NCI-H2081 (cell line): Measurements from ENCODE around the gene MYO1E.
A peak's percentile ranks its signal among the peaks of the same experiment; 100 is the strongest.

ENCODE experiments used
- DNase-seq, 2 experiments: peaks; one replicate each; lab custom pipeline; 2025; lab: John Stamatoyannopoulos, UW

MYO1E gene

GRCh38 chr15:59190291-59190690, 182.4 kb downstream of the MYO1E start:
- no peak for DNase-seq

GRCh38 chr15:59189241-59189640, 183.4 kb downstream of the MYO1E start:
- no peak for DNase-seq

- no peak for DNase-seq
These were observed 186.2 kb downstream of the MYO1E start for GRCh38 chr15:59186501-59186900.

GRCh38 chr15:59185725-59186124, 186.9 kb downstream of the MYO1E start:
- DNase-seq = no peak

GRCh38 chr15:59180945-59181600, 191.6 kb downstream of the MYO1E start:
- DNase-seq = no peak

- no peak for DNase-seq
These were observed 193.0 kb downstream of the MYO1E start for GRCh38 chr15:59179717-59180116.

GRCh38 chr15:59178151-59178695, 194.4 kb downstream of the MYO1E start:
- peak in 1 of 2 experiments; percentile 15 for DNase-seq

GRCh38 chr15:59177317-59177660, 195.4 kb downstream of the MYO1E start:
- no peak for DNase-seq

GRCh38 chr15:59176653-59177316, 195.9 kb downstream of the MYO1E start:
- no peak for DNase-seq

GRCh38 chr15:59174835-59175831, 197.5 kb downstream of the MYO1E start:
- peak; percentile 41 to 72 for DNase-seq

- DNase-seq = no peak
These were observed 198.4 kb downstream of the MYO1E start for GRCh38 chr15:59174151-59174834.

GRCh38 chr15:59173194-59173593, 199.5 kb downstream of the MYO1E start:
- no peak for DNase-seq

- DNase-seq = no peak
These were observed 200.3 kb downstream of the MYO1E start for GRCh38 chr15:59172289-59172901.

GRCh38 chr15:59171067-59171397, 201.6 kb downstream of the MYO1E start:
- DNase-seq = no peak

GRCh38 chr15:59170295-59171066, 202.2 kb downstream of the MYO1E start:
- peak; percentile 63 to 83 for DNase-seq

GRCh38 chr15:59169251-59169708, 203.4 kb downstream of the MYO1E start:
- DNase-seq = no peak

GRCh38 chr15:59168536-59168935, 204.1 kb downstream of the MYO1E start:
- DNase-seq = no peak

- DNase-seq = peak in 1 of 2 experiments; percentile 52
These were observed 205.9 kb downstream of the MYO1E start for GRCh38 chr15:59166601-59167265.

GRCh38 chr15:59166166-59166565, 206.5 kb downstream of the MYO1E start:
- no peak for DNase-seq

GRCh38 chr15:59165726-59166125, 206.9 kb downstream of the MYO1E start:
- DNase-seq = peak in 1 of 2 experiments; percentile 23
